Activated T-cell treated with anti-CD3 and anti-CD28 coated beads, Interleukin-2, amount 50 U/mL, for 72 hours (primary cell): ENCODE data around the gene BAIAP3. TPM values are rescaled to one million over a fixed set of nuclear protein-coding genes. Genes with fewer than 3 reads are reported as not detected.
A peak's percentile ranks its signal among the peaks of the same experiment; 100 is the strongest.

Source experiments
- ATAC-seq, 2 donors: fragments of 150-1000 bp; cut with Tn5 transposase; replicated peaks in 1 of 2; 2 replicates each; pipeline ENCODE4 v1.10.0; 2021; ENCODE audit warnings: moderate library complexity in 2 of 2, mild to moderate bottlenecking in 1 of 2
- DNase-seq, 2 donors: peaks; one replicate each; pipeline ENCODE4 v3.0.0; 2021 to 2022; ENCODE audit warnings: mixed read lengths in 1 of 2
- H3K27ac Mint-ChIP-seq: one replicate; pipeline ENCODE4 v1.8.0; 2022; ENCODE audit warnings: mild to moderate bottlenecking, moderate library complexity, mixed read lengths
- H3K27me3 Mint-ChIP-seq: one replicate; pipeline ENCODE4 v1.8.0; 2022; ENCODE audit warnings: low read depth, mixed read lengths
- H3K36me3 Mint-ChIP-seq, 2 donors: one replicate each; pipeline ENCODE4 v1.8.0; 2022; ENCODE audit warnings: mixed read lengths in 2 of 2, mild to moderate bottlenecking in 1 of 2; ENCODE audit not compliant: insufficient read depth in 2 of 2
- H3K4me1 Mint-ChIP-seq: one replicate; pipeline ENCODE4 v1.8.0; 2022; ENCODE audit warnings: low read depth, mixed read lengths
- H3K4me3 Mint-ChIP-seq, 2 donors: one replicate each; pipeline ENCODE4 v1.8.0; 2022; ENCODE audit warnings: mild to moderate bottlenecking in 2 of 2, mixed read lengths in 2 of 2, moderate library complexity in 2 of 2
- H3K9me3 Mint-ChIP-seq, 2 donors: one replicate each; pipeline ENCODE4 v1.8.0; 2022; ENCODE audit warnings: mixed read lengths in 2 of 2
- total RNA-seq, 2 donors: library from RNA; stranded (reverse); gene quantifications; one replicate each; pipeline ENCODE4 v1.2.3, GENCODE V29; 2022

Gene BAIAP3, protein sequence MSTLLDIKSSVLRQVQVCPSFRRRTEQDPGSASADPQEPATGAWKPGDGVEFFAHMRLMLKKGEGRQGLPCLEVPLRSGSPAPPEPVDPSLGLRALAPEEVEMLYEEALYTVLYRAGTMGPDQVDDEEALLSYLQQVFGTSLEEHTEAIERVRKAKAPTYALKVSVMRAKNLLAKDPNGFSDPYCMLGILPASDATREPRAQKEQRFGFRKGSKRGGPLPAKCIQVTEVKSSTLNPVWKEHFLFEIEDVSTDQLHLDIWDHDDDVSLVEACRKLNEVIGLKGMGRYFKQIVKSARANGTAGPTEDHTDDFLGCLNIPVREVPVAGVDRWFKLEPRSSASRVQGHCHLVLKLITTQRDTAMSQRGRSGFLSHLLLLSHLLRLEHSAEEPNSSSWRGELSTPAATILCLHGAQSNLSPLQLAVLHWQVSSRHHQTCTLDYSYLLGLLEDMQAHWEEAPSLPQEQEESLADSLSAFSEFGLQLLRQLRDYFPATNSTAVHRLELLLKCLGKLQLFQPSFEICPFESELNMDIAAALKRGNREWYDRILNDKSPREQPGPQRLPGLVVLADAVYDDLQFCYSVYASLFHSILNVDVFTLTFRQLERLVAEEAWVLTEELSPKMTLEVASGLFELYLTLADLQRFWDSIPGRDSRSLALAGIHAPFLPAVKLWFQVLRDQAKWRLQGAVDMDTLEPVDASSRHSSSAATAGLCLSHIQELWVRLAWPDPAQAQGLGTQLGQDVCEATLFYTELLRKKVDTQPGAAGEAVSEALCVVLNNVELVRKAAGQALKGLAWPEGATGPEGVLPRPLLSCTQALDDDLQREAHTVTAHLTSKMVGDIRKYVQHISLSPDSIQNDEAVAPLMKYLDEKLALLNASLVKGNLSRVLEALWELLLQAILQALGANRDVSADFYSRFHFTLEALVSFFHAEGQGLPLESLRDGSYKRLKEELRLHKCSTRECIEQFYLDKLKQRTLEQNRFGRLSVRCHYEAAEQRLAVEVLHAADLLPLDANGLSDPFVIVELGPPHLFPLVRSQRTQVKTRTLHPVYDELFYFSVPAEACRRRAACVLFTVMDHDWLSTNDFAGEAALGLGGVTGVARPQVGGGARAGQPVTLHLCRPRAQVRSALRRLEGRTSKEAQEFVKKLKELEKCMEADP
- total RNA-seq = 1 to 10 TPM in 1 of 2 donors, under 1 TPM in 1; 0.26 to 1.1 TPM

DNA sequence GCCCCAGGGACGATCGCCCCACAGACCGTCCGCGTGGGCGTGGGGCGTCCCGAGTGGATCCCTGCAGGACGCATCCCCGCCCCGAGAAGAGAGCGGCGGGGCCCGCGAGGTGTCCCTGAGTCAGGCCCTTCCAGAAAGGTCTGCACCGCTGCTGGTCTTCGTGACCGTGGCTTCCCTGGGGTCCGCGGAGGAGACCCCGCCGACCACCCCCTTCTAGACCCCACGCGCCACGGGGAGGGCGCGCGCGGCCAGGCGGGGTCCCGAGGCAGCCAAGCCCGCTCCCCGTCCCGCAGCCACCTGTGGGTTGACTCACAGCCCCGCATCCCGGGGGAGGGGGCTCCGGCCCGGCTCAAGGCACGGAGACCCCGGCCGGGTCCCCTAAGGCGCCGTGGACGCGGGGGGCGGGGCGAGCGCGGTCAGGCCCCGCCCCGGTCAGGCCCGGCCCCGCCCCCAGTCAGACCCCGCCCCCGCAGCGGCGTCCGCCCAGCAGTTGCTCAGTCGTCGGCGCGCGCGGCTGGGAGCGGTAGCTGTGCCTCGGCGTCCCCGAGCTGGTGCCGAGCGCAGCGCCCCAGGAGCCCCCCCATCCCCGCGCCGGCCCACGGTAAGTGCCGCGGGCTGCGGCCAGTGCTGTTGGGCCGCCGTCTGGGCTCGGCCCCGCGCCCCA is at the start of gene BAIAP3:
TSS of gene BAIAP3 (plus strand) at position 497 of the 664 bp plus-strand sequence. CDS start 4,905 bp downstream, outside the sequence.
- peak; percentile 70 to 75 for ATAC-seq
- Mint-ChIP-seq H3K36me3 (no peaks in the 10 kb centered on the region), H3K9me3 (no peaks in the 10 kb centered on the region), H3K27me3 (peaks cover 36% of the 10 kb centered on the region), H3K4me1 (peaks cover 22% of the 10 kb centered on the region), H3K27ac (peak within 1 kb of the TSS; percentile 38), H3K4me3 (peak within 1 kb of the TSS; percentile 78)
- DNase-seq = peak; percentile 62 to 67

DNA sequence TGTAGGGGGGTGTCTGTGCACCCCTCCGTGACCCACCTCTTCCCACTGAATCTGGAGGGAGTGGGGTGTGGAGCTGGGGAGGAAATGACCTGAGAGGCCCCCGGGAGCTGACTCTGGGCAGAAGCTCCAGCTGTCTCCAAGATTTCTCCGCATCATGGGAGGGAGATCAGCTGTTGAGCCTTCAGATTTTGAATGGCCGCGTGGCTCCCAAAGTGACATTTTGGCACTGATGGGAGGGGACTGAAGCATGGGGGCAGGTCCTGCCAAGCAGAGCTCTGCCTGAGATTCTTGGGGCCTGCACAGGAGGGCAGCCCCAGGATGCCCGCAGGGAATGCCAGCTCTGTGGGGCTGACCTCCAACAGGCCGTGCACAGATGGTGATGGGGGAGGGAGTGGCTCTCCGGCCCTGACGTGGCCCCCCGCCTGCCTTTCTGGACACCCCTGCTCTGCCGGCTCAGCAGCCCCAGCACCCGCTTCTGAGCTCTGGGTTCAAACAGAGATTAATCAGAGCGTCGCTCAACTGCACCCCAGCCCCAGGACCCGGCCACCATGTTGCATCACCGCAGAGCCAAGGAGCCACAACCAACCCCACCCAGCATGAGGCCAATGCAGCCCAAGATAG is 49.3 kb upstream of the BAIAP3 start:
- H3K4me1 Mint-ChIP-seq = no peaks in the 10 kb centered on the region
- ATAC-seq (no peak), DNase-seq (no peak)
- H3K27me3 Mint-ChIP-seq = peaks cover 8% of the 10 kb centered on the region
- no peaks in the 10 kb centered on the region for H3K9me3 Mint-ChIP-seq
- no peak overlapping the region for H3K27ac Mint-ChIP-seq
- no peak overlapping the region for H3K4me3 Mint-ChIP-seq
- H3K36me3 Mint-ChIP-seq = no peaks in the 10 kb centered on the region

DNA sequence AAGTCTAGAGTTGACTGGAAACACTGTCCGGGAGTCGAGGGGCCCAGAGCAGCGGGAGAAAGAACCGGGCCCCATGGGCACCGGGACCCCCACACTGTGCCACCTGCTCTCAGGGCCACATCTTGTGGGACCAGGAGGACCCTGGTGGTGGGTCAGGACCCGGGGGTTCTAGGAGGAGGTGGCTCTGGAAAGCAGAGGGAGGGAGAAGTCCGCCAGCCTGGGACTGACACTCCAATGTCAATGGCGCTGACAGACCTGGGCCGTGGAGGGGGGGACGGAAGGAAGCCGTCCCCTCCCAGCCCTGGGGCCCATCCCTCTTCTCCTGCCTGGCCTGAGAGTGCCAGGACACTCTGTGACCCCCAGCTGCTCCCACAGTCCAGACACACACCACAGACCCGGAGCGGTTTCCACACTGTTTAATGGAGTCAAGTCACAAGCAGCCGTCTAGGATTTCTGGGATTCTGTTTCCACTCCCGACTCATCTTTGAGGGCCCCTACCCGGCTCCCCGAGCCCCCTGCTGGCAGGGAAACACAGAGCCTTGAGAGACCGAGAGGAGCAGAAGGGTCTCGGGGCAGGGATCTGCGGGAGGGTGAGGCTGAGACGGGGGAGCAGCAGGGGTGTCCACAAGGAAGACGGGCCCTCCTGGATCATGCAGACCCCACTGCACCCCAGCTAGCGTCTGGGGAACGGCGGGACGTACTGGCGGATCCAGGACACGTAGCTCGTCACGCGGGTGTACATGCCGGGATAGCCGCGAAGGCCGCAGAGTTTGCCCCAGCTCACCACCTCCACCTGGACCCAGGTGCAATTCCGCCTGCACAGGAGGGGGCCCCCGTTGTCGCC is 47.6 kb upstream of the BAIAP3 start:
- no peak overlapping the region for H3K27ac Mint-ChIP-seq
- DNase-seq = no peak
- ATAC-seq = no peak
- H3K4me1 Mint-ChIP-seq = no peaks in the 10 kb centered on the region
- no peaks in the 10 kb centered on the region for H3K36me3 Mint-ChIP-seq
- no peak overlapping the region for H3K4me3 Mint-ChIP-seq
- no peaks in the 10 kb centered on the region for H3K9me3 Mint-ChIP-seq
- H3K27me3 Mint-ChIP-seq = peaks cover 21% of the 10 kb centered on the region

DNA sequence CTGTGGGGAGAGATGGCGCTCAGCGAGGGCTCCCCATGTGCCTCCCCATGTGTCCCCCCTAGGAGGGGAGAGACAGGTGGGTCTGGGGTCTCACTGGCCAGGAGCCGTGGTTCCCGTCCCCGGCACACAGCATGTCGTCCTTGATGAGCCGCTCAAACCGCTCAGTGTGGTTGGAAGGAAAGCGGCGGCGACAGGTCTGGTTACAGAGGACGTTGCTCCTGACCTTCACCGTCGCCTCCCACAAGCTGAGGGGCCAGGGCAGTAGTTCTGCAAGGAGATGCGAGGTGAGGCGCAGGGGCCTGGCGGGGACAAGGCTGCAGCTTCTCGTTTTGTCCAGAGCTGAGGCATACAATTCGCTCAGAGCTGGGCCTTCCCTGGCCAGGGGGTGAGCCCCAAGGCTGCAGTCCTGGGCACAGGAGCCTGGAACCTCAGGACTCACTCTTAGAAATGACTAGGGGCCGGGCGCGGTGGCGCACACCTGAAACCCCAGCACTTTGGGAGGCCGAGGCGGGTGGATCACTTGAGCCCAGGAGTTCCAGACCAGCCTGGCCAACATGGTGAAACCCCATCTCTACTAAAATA is 46.8 kb upstream of the BAIAP3 start:
- DNase-seq (no peak), ATAC-seq (no peak)
- H3K4me3 Mint-ChIP-seq = no peak overlapping the region
- no peaks in the 10 kb centered on the region for H3K4me1 Mint-ChIP-seq
- H3K36me3 Mint-ChIP-seq = no peaks in the 10 kb centered on the region
- H3K9me3 Mint-ChIP-seq = no peaks in the 10 kb centered on the region
- no peak overlapping the region for H3K27ac Mint-ChIP-seq
- H3K27me3 Mint-ChIP-seq = peaks cover 24% of the 10 kb centered on the region

GRCh38 chr16:1287982-1288670 is 45.3 kb upstream of the BAIAP3 start:
- peaks cover 30% of the 10 kb centered on the region for H3K27me3 Mint-ChIP-seq
- H3K36me3 Mint-ChIP-seq = no peaks in the 10 kb centered on the region
- no peaks in the 10 kb centered on the region for H3K4me1 Mint-ChIP-seq
- H3K4me3 Mint-ChIP-seq = no peak overlapping the region
- no peaks in the 10 kb centered on the region for H3K9me3 Mint-ChIP-seq
- no peak overlapping the region for H3K27ac Mint-ChIP-seq
- DNase-seq (no peak), ATAC-seq (no peak)

DNA sequence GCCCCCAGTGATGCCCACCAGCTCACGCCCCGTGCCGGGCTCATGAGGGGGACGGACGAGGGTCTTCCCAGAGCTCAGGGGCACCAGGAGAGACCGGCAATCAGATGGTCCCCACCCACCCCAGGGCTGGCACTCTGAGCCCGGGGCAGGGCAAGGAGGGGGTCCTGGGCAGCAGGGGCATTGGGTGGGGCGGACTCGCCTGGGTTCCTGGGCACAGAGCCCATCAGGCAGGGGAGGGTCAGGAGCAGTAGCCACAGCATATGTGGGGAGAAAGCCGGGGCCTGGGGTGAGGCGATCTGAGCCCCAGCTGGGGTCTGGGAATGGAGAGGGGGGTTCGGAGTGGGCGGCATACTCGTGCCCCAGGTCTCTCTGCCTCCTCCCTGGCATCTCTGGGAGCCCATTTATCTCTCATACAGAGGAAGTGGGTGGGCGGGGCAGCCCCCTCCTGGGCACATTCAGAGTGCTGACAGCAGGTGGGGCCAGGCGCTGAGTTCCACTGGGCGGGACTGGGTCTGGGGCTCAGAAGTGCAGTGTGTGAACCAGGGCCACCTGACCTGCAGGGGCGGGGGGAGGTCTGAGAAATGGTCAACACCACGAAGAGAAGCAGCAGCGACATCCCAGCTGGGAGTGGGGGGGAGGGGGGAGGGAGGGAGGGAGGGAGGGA is 44.5 kb upstream of the BAIAP3 start:
- Mint-ChIP-seq H3K4me1 (no peaks in the 10 kb centered on the region), H3K27me3 (peaks cover 31% of the 10 kb centered on the region), H3K36me3 (no peaks in the 10 kb centered on the region), H3K9me3 (no peaks in the 10 kb centered on the region), H3K27ac (no peak overlapping the region), H3K4me3 (peak overlapping the region in 1 of 2 donors; percentile 29)
- ATAC-seq (peak; percentile 35 to 60), DNase-seq (peak in 1 of 2 donors; percentile 31)

DNA sequence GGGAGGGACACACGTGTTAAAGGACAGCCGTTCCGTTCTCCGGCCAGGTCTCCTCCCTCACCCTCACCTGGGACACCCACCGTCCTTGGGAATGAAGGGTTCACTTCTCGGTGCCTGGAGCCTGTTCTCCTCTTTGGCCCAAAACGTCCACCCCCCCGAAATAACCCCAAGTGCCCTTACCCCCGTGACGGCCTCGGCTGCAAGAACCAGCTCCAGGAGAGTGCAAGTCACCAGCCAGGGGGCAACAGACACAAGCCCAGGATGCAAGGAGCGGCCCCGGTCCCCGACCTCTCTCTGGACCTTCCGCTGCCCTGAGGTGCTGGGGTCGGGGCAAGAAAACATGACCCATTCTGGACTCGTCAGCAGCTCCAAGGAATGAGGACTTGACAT is 44.0 kb upstream of the BAIAP3 start:
- peaks cover 36% of the 10 kb centered on the region for H3K27me3 Mint-ChIP-seq
- H3K4me3 Mint-ChIP-seq = no peak overlapping the region
- H3K36me3 Mint-ChIP-seq = no peaks in the 10 kb centered on the region
- H3K27ac Mint-ChIP-seq = no peak overlapping the region
- DNase-seq = no peak
- no peak for ATAC-seq
- H3K9me3 Mint-ChIP-seq = no peaks in the 10 kb centered on the region
- no peaks in the 10 kb centered on the region for H3K4me1 Mint-ChIP-seq

GRCh38 chr16:1290063-1290501 is 43.4 kb upstream of the BAIAP3 start:
- H3K9me3 Mint-ChIP-seq = no peaks in the 10 kb centered on the region
- no peak overlapping the region for H3K4me3 Mint-ChIP-seq
- no peak for DNase-seq

GRCh38 chr16:1290860-1291575 is 42.4 kb upstream of the BAIAP3 start:
- DNase-seq (no peak), ATAC-seq (no peak)
- peaks cover 38% of the 10 kb centered on the region for H3K27me3 Mint-ChIP-seq
- no peaks in the 10 kb centered on the region for H3K36me3 Mint-ChIP-seq
- no peaks in the 10 kb centered on the region for H3K4me1 Mint-ChIP-seq
- no peak overlapping the region for H3K4me3 Mint-ChIP-seq
- H3K9me3 Mint-ChIP-seq = no peaks in the 10 kb centered on the region
- H3K27ac Mint-ChIP-seq = no peak overlapping the region

More at GRCh38 chr16:1290063-1290501, 43.4 kb upstream of the BAIAP3 start:
- Mint-ChIP-seq H3K27me3 (peaks cover 38% of the 10 kb centered on the region), H3K27ac (no peak overlapping the region), H3K4me1 (no peaks in the 10 kb centered on the region), H3K36me3 (no peaks in the 10 kb centered on the region)
- ATAC-seq = no peak

DNA sequence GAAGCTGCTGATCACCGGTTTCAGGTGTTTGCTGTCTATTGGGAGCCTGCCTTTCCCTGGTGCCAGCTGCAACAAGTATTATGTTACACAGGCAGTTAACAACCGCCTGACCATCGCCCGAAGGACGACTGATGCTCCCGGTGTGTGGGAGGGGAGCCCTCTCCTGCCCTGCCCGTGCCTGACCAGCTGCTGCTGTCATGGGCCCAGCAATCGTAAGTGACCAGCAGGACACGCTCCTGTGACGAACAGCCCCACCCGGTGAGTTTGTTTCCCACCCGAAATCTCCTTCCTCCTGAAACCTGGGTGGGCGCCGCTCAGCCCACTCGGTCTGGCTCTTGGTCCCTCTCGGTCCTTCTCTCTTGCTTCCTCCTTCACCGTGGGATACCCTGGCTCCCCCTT is 41.9 kb upstream of the BAIAP3 start:
- Mint-ChIP-seq H3K4me1 (peaks cover under 1% of the 10 kb centered on the region), H3K27ac (no peak overlapping the region), H3K9me3 (no peaks in the 10 kb centered on the region), H3K27me3 (peaks cover 38% of the 10 kb centered on the region), H3K36me3 (no peaks in the 10 kb centered on the region), H3K4me3 (no peak overlapping the region)
- no peak for DNase-seq
- no peak for ATAC-seq
